ENCODE data around the gene NR2E1. TPM values are rescaled to one million over a fixed set of nuclear protein-coding genes. Genes with fewer than 3 reads are reported as not detected.

NR2E1 gene
- total and polyA plus RNA-seq, 10 of the 15 experiments (the other 5 are each of a cell fraction or from before 2014, with no cell fraction given) = not detected

GRCh38 chr6:108133594-108134179, 32.1 kb upstream of the NR2E1 start:
- H3K27me3 ChIP-seq (replicated peaks in 1 of 2; ENCODE audit: control insufficient read depth in 2 of 2, insufficient read depth in 2 of 2, low read length in 1 of 2) = peaks cover 8 to 11% of the 10 kb centered on the region in 2 experiments

More at GRCh38 chr6:108133594-108134179, 32.1 kb upstream of the NR2E1 start:
- Histone ChIP-seq H3K9ac (ENCODE audit: control insufficient read depth, insufficient read depth, low read length) (no peak overlapping the region), H3K79me2 (ENCODE audit: control insufficient read depth, insufficient read depth, low read length) (no peaks in the 10 kb centered on the region), H3K27ac (ENCODE audit: control insufficient read depth, insufficient read depth) (no peak overlapping the region), H3K4me2 (ENCODE audit: control insufficient read depth, insufficient read depth) (no peak overlapping the region), H2AFZ (ENCODE audit: control insufficient read depth, low read depth, low read length) (no peak overlapping the region; the same call in 1 of the 2 replicates), H3K4me1 (ENCODE audit: control insufficient read depth, insufficient read depth, low read length) (no peaks in the 10 kb centered on the region), H4K20me1 (ENCODE audit: control insufficient read depth, insufficient read depth) (no peaks in the 10 kb centered on the region), H3K36me3 (ENCODE audit: control insufficient read depth in 2 of 2, insufficient read depth in 2 of 2, low read length in 1 of 2) (no peaks in the 10 kb centered on the region), H3K9me3 (replicated peaks; ENCODE audit: control insufficient read depth, insufficient read depth, low read length) (no peaks in the 10 kb centered on the region), H3K4me3 (peak overlapping the region; percentile 22; the same call in 1 of the 2 replicates)
- in situ Hi-C loops (cut with MboI) = no loop called here
- ChIA-PET POLR2A (no interaction called here), CTCF (interaction anchor here (1.5 kb wide), 1 partner anchor 21 kb away, joined by 3 read pairs; no protein-coding TSS in a partner anchor), SMC1A (ENCODE audit: uncharacterized antibody, unreplicated experiment) (interaction anchor here (1.1 kb wide), 1 partner anchor 359 kb away, joined by 4 read pairs; no protein-coding TSS in a partner anchor), RAD21 (ENCODE audit: unreplicated experiment) (no interaction called here)
- intact Hi-C loops (cut with micrococcal nuclease; ENCODE audit: unreplicated experiment) = no loop called here
- no TSS peak for BruUV-seq (replicated peaks)
- 9% methylated on average over 36 of the region's 36 CpGs for WGBS (ENCODE audit: insufficient coverage, insufficient replicate concordance, low lambda C conversion rate, missing lambda C conversion rate)
- ATAC-seq = peak; percentile 79
- no peak for FAIRE-seq
- no peak for DNase-seq (ENCODE audit: low read depth, low spot score)
- TF ChIP-seq ZBTB33 (IDR thresholded peaks at IDR 0.05) = no peak
- TF ChIP-seq ZNF622 (IDR thresholded peaks at IDR 0.05) = no peak
- TF ChIP-seq CBFB (IDR thresholded peaks at IDR 0.05; ENCODE audit: low read depth) = no peak
- no peak for TF ChIP-seq SREBF2 (IDR thresholded peaks at IDR 0.05; ENCODE audit: low read length)
- no peak for TF ChIP-seq MTA2 (IDR thresholded peaks at IDR 0.05; ENCODE audit: low read depth)
- TF ChIP-seq RUNX3 (IDR thresholded peaks at IDR 0.05; ENCODE audit: low read length) = no peak

Measured in GM12878 (cell line).